Activated CD8-positive, alpha-beta memory T cell treated with anti-CD3 and anti-CD28 coated beads for 36 hours (primary cell): Measurements from ENCODE around the gene ZNF778. TPM values are rescaled to one million over a fixed set of nuclear protein-coding genes. Genes with fewer than 3 reads are reported as not detected.
"Not testable (repeated sequence)": the region's sequence is repeated elsewhere in the genome, so short reads cannot be mapped to it uniquely, and the experiment has no call there.

Experiments used
- CTCF ChIA-PET: fragments of 350-600 bp; sonication (Branson Sonifier 250); formaldehyde crosslinking; loops from one replicate; lab custom pipeline; 2021; ENCODE audit warnings: antibody characterized with exemption; lab: Charles Lee
- POLR2A ChIA-PET: fragments of 350-600 bp; sonication (Branson Sonifier 250); formaldehyde crosslinking; loops from one replicate; lab custom pipeline; 2021; ENCODE audit warnings: antibody characterized with exemption; lab: Charles Lee
- total RNA-seq, 2 experiments: library from RNA; stranded (reverse); gene quantifications; one replicate each; pipeline ENCODE4 v1.2.3, GENCODE V29; 2021

ZNF778 gene
- total RNA-seq, 2 experiments from 2014 or later: 11.8 to 12.0 TPM

- CTCF ChIA-PET: no interaction called here
- POLR2A ChIA-PET: no interaction called here
Measured at GRCh38 chr16:89178453-89179147, 38.9 kb upstream of the ZNF778 start.

GRCh38 chr16:89179148-89179484, 38.4 kb upstream of the ZNF778 start:
- ChIA-PET POLR2A (no interaction called here), CTCF (no interaction called here)

- CTCF ChIA-PET: no interaction called here
- POLR2A ChIA-PET: no interaction called here
Measured at GRCh38 chr16:89179656-89180315, 37.7 kb upstream of the ZNF778 start.

GRCh38 chr16:89183463-89183862, 34.0 kb upstream of the ZNF778 start:
- POLR2A ChIA-PET: no interaction called here
- CTCF ChIA-PET: interaction anchor here (1.0 to 1.3 kb wide), 2 partner anchors 10 to 16 kb away, joined by 3 read pairs; no protein-coding TSS in a partner anchor

GRCh38 chr16:89183975-89184676, 33.4 kb upstream of the ZNF778 start:
- ChIA-PET CTCF (interaction anchor here (1.0 to 1.3 kb wide), 2 partner anchors 10 to 17 kb away, joined by 3 read pairs; no protein-coding TSS in a partner anchor), POLR2A (no interaction called here)

- POLR2A ChIA-PET: no interaction called here
- CTCF ChIA-PET: interaction anchor here (1.4 kb wide), 1 partner anchor 17 kb away, joined by 4 read pairs; no protein-coding TSS in a partner anchor
Measured at GRCh38 chr16:89184677-89184932, 32.9 kb upstream of the ZNF778 start.

- CTCF ChIA-PET: interaction anchor here (1.4 kb wide), 1 partner anchor 18 kb away, joined by 4 read pairs; no protein-coding TSS in a partner anchor
- POLR2A ChIA-PET: no interaction called here
Measured at GRCh38 chr16:89184933-89185794, 32.3 kb upstream of the ZNF778 start.

GRCh38 chr16:89185887-89186592, 31.5 kb upstream of the ZNF778 start:
- CTCF ChIA-PET: interaction anchor here (1.4 kb wide), 1 partner anchor 19 kb away, joined by 4 read pairs; no protein-coding TSS in a partner anchor
- POLR2A ChIA-PET: not testable (repeated sequence)

GRCh38 chr16:89186593-89187031, 30.9 kb upstream of the ZNF778 start:
- CTCF ChIA-PET, POLR2A ChIA-PET: not testable (repeated sequence)

- POLR2A ChIA-PET: no interaction called here
- CTCF ChIA-PET: no interaction called here
Measured at GRCh38 chr16:89187032-89187769, 30.3 kb upstream of the ZNF778 start.

- POLR2A ChIA-PET: no interaction called here
- CTCF ChIA-PET: no interaction called here
Measured at GRCh38 chr16:89187770-89188392, 29.6 kb upstream of the ZNF778 start.

GRCh38 chr16:89188471-89189357, 28.8 kb upstream of the ZNF778 start:
- CTCF ChIA-PET, POLR2A ChIA-PET: not testable (repeated sequence)

- ChIA-PET POLR2A (no interaction called here), CTCF (no interaction called here)
Measured at GRCh38 chr16:89189358-89190025, 28.0 kb upstream of the ZNF778 start.

- POLR2A ChIA-PET: no interaction called here
- CTCF ChIA-PET: interaction anchor here (0.6 kb wide), 1 partner anchor 94 kb away, joined by 4 read pairs; no protein-coding TSS in a partner anchor
Measured at GRCh38 chr16:89190150-89190958, 27.1 kb upstream of the ZNF778 start.
